Stomach smooth muscle (tissue), 2 donors: ENCODE measurements around the gene IL31.

Experiments
- H3K27ac ChIP-seq: one replicate; pipeline ENCODE4 v1.7.0; 2013; ENCODE audit warnings: mild to moderate bottlenecking, low read length, inconsistent platforms
- H3K27me3 ChIP-seq, 2 donors: one replicate each; pipeline ENCODE4 v1.7.0; 2013; ENCODE audit warnings: low read length in 2 of 2; ENCODE audit not compliant: insufficient read depth in 2 of 2, control insufficient read depth in 1 of 2
- H3K36me3 ChIP-seq, 2 donors: one replicate each; pipeline ENCODE4 v1.7.0; 2013; ENCODE audit warnings: low read length in 2 of 2; ENCODE audit not compliant: control insufficient read depth in 2 of 2, insufficient read depth in 2 of 2
- H3K4me1 ChIP-seq: one replicate; pipeline ENCODE4 v1.7.0; 2013; ENCODE audit warnings: low read length; ENCODE audit not compliant: control insufficient read depth, insufficient read depth
- H3K4me3 ChIP-seq, 2 donors: one replicate each; pipeline ENCODE4 v1.7.0; 2013; ENCODE audit warnings: low read length in 2 of 2
- H3K9ac ChIP-seq, 2 donors: one replicate each; pipeline ENCODE4 v1.7.0; 2013; ENCODE audit warnings: low read length in 2 of 2, mild to moderate bottlenecking in 1 of 2
- H3K9me3 ChIP-seq, 2 donors: one replicate each; pipeline ENCODE4 v1.7.0; 2013; ENCODE audit warnings: low read length in 2 of 2; ENCODE audit not compliant: control insufficient read depth in 2 of 2
- donor health status: healthy.
- donor health status: Pancreatic carcinoma.

The IL31 gene

GRCh38 chr12:122152754-122153153 lies 21.3 kb downstream of the IL31 start:
- no peak overlapping the region for H3K4me3 ChIP-seq
- H3K4me1 ChIP-seq = peaks cover 9% of the 10 kb centered on the region
- no peaks in the 10 kb centered on the region for H3K36me3 ChIP-seq
- H3K27me3 ChIP-seq = no peaks in the 10 kb centered on the region
- H3K9ac ChIP-seq = no peak overlapping the region
- H3K27ac ChIP-seq = no peak overlapping the region
- H3K9me3 ChIP-seq = no peaks in the 10 kb centered on the region

GRCh38 chr12:122150127-122150681 lies 23.8 kb downstream of the IL31 start:
- no peaks in the 10 kb centered on the region for H3K27me3 ChIP-seq
- no peak overlapping the region for H3K27ac ChIP-seq
- peaks cover 9% of the 10 kb centered on the region for H3K4me1 ChIP-seq
- H3K9ac ChIP-seq = no peak overlapping the region
- no peaks in the 10 kb centered on the region for H3K9me3 ChIP-seq
- H3K4me3 ChIP-seq = no peak overlapping the region
- H3K36me3 ChIP-seq = no peaks in the 10 kb centered on the region

DNA sequence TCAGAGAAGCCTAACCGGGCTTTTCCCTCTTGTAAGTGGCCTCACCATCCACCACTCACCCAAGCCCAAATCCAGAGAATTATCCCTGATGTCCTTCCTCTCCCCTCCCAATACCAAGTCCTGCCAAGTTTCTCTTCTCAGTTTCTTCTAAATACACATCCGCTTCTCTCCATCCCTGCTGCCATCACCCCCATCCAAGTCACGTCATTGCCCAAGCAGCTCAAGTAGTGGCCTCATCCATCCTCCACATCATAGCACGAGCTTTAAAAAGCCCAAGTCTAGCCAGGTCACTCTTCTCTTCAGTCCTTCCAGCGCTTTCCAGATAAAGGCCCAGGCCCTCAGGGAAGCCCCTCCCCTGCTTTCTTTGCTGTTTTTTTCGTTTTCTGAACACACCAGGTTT lies 25.4 kb downstream of the IL31 start:
- Histone ChIP-seq H3K9ac (no peak overlapping the region), H3K9me3 (no peaks in the 10 kb centered on the region), H3K4me3 (no peak overlapping the region), H3K36me3 (peaks cover 2 to 5% of the 10 kb centered on the region in 2 donors), H3K27me3 (no peaks in the 10 kb centered on the region), H3K27ac (no peak overlapping the region), H3K4me1 (peaks cover 9% of the 10 kb centered on the region)

DNA sequence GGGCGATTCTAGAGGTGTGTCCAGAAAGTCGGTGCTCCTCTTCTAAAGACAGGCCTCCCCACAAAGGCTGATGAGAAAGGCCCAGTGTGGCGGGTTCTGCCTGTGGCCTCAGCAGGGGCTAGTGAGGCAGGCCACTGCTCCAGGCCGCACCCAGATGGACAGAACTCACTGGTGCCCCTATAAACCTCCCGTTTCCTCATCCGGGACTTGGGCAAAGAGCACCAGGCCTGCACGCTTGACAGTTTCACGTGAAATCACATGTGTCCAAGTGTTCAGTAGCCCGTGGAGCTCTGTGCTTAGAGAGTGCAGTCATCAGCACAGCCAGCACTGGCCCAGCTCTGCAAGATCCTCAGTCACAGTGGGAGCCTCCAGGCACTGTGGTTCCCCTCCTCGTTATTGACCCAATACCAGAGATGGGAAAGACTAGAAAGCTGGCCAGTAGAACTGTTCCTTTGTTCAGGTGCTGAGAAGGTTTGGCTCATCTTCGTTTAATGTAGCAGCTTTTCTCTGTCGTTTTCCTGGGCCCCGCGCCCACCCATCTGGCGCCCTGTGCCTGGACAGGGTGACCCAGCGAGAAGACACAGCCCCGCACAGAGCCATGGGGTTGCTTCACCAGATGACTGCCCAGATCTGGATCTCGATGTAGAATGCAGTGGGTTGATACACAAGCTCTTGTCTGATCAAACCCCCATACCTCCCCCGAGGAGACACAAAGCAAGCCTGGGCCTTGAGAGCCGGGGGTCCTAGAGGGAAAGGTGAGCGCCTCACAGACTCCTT lies 26.3 kb downstream of the IL31 start:
- Histone ChIP-seq H3K27me3 (no peaks in the 10 kb centered on the region), H3K4me3 (no peak overlapping the region), H3K9ac (no peak overlapping the region), H3K27ac (no peak overlapping the region), H3K4me1 (peaks cover 9% of the 10 kb centered on the region), H3K36me3 (peaks cover 10 to 13% of the 10 kb centered on the region in 2 donors), H3K9me3 (no peaks in the 10 kb centered on the region)

- H3K4me3 ChIP-seq = no peak overlapping the region
- peaks cover 9% of the 10 kb centered on the region for H3K4me1 ChIP-seq
Measured at GRCh38 chr12:122145505-122146330, 28.3 kb downstream of the IL31 start.

GRCh38 chr12:122144885-122145284 lies 29.1 kb downstream of the IL31 start:
- Histone ChIP-seq H3K9ac (no peak overlapping the region), H3K27ac (no peak overlapping the region), H3K9me3 (no peaks in the 10 kb centered on the region), H3K36me3 (peaks cover 32 to 37% of the 10 kb centered on the region in 2 donors), H3K27me3 (no peaks in the 10 kb centered on the region), H3K4me3 (no peak overlapping the region), H3K4me1 (peaks cover 9% of the 10 kb centered on the region)

More at GRCh38 chr12:122145505-122146330, 28.3 kb downstream of the IL31 start:
- Histone ChIP-seq H3K27me3 (no peaks in the 10 kb centered on the region), H3K27ac (no peak overlapping the region), H3K9ac (no peak overlapping the region), H3K36me3 (peaks cover 29 to 33% of the 10 kb centered on the region in 2 donors), H3K9me3 (no peaks in the 10 kb centered on the region)

DNA sequence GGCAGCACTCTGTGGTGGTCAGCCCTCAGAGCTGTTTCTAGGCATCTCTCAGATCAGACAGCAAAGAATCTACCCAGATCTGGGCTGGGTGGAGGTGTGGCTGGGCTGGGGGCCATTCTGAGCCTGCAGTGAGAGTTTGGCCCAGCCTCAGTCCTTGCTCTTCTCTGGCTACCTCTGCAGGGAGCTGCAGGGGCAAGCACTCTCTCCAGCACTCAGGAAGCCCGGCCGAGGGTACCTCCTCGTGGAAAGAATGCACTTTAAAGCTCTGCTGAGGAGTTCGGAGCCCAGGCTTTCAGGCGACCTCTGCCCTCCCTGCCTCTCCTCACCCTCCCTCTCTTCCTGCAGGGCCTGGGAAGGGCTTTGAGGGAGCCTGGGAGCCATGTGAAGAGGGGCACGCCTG lies 31.2 kb downstream of the IL31 start:
- H3K27me3 ChIP-seq = no peaks in the 10 kb centered on the region
- H3K9me3 ChIP-seq = no peaks in the 10 kb centered on the region
- peaks cover 47 to 54% of the 10 kb centered on the region in 2 donors for H3K36me3 ChIP-seq
- no peak overlapping the region for H3K4me3 ChIP-seq
- no peak overlapping the region for H3K27ac ChIP-seq
- no peaks in the 10 kb centered on the region for H3K4me1 ChIP-seq
- no peak overlapping the region for H3K9ac ChIP-seq

GRCh38 chr12:122141911-122142725 lies 31.9 kb downstream of the IL31 start:
- no peaks in the 10 kb centered on the region for H3K27me3 ChIP-seq
- no peaks in the 10 kb centered on the region for H3K9me3 ChIP-seq
- peaks cover 55 to 57% of the 10 kb centered on the region in 2 donors for H3K36me3 ChIP-seq
- no peak overlapping the region for H3K4me3 ChIP-seq
- no peaks in the 10 kb centered on the region for H3K4me1 ChIP-seq
- H3K9ac ChIP-seq = no peak overlapping the region
- H3K27ac ChIP-seq = no peak overlapping the region

- Histone ChIP-seq H3K9me3 (no peaks in the 10 kb centered on the region), H3K4me1 (no peaks in the 10 kb centered on the region), H3K36me3 (peaks cover 58 to 65% of the 10 kb centered on the region in 2 donors), H3K9ac (no peak overlapping the region), H3K27ac (no peak overlapping the region), H3K4me3 (no peak overlapping the region), H3K27me3 (no peaks in the 10 kb centered on the region)
Measured at GRCh38 chr12:122140467-122141257, 33.4 kb downstream of the IL31 start.
